Measurements from ENCODE around the gene KCNQ4. TPM values are rescaled to one million over a fixed set of nuclear protein-coding genes. Genes with fewer than 3 reads are reported as not detected.

Gene KCNQ4
- total RNA-seq, 2 donors from 2014 or later = 1.0 to 1.7 TPM

- H3K27me3 ChIP-seq = no peaks in the 10 kb centered on the region
- H3K27ac ChIP-seq = no peak overlapping the region
- no peaks in the 10 kb centered on the region for H3K36me3 ChIP-seq
- peaks cover 0 to 26% of the 10 kb centered on the region in 2 donors for H3K4me1 ChIP-seq
- TF ChIP-seq, protein P1, sequence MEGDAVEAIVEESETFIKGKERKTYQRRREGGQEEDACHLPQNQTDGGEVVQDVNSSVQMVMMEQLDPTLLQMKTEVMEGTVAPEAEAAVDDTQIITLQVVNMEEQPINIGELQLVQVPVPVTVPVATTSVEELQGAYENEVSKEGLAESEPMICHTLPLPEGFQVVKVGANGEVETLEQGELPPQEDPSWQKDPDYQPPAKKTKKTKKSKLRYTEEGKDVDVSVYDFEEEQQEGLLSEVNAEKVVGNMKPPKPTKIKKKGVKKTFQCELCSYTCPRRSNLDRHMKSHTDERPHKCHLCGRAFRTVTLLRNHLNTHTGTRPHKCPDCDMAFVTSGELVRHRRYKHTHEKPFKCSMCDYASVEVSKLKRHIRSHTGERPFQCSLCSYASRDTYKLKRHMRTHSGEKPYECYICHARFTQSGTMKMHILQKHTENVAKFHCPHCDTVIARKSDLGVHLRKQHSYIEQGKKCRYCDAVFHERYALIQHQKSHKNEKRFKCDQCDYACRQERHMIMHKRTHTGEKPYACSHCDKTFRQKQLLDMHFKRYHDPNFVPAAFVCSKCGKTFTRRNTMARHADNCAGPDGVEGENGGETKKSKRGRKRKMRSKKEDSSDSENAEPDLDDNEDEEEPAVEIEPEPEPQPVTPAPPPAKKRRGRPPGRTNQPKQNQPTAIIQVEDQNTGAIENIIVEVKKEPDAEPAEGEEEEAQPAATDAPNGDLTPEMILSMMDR (IDR thresholded peaks at IDR 0.05) = no peak
- no peaks in the 10 kb centered on the region for H3K9me3 ChIP-seq
- no peak overlapping the region for H3K4me3 ChIP-seq
- no peak for DNase-seq (ENCODE audit: low spot score)
These were observed 73.2 kb downstream of the KCNQ4 start for GRCh38 chr1:40856656-40857302.

DNA sequence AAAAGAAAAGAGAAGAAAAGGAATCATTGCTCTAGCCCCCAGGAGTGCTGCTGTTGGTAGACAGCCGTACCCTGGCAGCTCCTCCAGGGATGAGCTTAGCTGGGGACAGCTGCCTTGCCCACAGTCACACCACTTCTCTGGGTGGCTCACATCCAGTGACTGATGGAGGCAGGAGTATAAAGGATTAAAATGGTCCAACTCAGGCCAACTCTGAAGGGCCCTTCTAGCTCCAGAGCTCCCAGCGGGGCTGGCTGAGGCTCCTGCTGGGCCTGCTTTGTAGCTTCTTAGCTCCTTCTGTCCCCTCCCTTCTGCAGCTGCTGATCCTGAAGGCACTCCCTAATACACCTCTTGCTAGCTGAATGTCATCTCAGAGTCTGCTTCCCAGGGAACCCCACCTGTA, 74.2 kb downstream of the KCNQ4 start:
- H3K4me3 ChIP-seq = no peak overlapping the region
- no peaks in the 10 kb centered on the region for H3K27me3 ChIP-seq
- H3K9me3 ChIP-seq = no peaks in the 10 kb centered on the region
- DNase-seq (ENCODE audit: low spot score) = no peak
- H3K4me1 ChIP-seq = peaks cover 0 to 29% of the 10 kb centered on the region in 2 donors
- H3K36me3 ChIP-seq = no peaks in the 10 kb centered on the region
- TF ChIP-seq, protein P1 (IDR thresholded peaks at IDR 0.05) = no peak
- no peak overlapping the region for H3K27ac ChIP-seq

DNA sequence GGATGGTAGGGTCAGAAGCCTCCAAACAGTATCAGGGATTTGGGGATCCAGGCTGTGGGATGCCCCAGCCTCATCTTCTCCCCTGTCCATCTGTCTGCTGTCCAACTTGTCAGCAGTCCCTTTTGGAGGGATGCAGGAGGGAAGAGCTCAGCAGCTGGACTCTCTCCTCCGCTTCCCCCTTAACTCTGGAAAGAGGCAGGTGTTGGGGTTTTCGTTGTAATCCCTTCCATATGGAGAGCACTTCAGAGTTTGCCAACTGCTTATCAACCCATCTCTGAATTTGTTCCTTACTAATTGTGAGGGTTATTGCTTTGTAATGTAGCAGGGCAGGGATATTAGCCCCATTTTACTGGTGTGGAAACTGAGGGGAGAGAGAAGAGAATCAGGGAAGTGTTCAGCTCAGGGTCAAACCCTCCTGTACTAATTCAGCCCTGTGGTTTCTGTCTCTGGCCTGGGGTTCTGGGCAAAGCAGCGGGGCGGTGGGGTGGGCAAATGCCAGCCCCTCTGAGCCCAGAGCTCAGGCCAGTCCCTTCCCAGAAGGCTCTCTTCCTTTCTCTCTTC, 75.3 kb downstream of the KCNQ4 start:
- H3K27ac ChIP-seq = peak overlapping the region; percentile 84 to 91

DNA sequence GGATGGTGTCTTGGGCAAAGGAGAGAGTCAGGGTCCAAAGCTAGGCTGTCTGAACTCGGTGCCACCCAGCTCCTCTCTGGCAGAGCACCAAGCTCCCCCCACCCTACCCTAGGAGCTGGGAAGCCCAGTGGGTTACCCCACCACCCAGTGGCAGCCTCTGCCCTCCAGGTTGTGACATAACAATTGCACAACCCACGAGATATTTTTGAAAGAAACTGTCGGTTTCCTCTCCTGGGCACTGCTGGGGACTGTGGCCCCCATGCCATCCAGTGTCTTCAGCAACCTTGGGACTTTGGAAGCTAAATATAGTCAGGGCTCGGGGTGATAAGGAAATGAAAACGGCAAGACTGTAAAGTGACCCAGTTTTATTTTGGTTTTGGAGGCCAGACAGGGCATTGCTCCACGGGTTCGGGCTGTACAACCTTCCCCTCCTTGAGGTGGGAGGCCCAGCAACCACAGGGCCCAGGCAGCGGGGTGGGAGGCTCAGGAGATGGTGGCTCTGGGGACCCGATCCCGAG, 77.2 kb downstream of the KCNQ4 start:
- Histone ChIP-seq H3K27me3 (no peaks in the 10 kb centered on the region), H3K27ac (peak overlapping the region; percentile 84 to 91), H3K4me1 (peaks cover 0 to 41% of the 10 kb centered on the region in 2 donors), H3K4me3 (peak overlapping the region; percentile 58 to 81), H3K9me3 (no peaks in the 10 kb centered on the region), H3K36me3 (no peaks in the 10 kb centered on the region)
- TF ChIP-seq, protein P1 (IDR thresholded peaks at IDR 0.05) = no peak
- DNase-seq (ENCODE audit: low spot score) = no peak

More for the DNA sequence above, 75.3 kb downstream of the KCNQ4 start:
- Histone ChIP-seq H3K4me3 (no peak overlapping the region), H3K27me3 (no peaks in the 10 kb centered on the region), H3K4me1 (peaks cover 0 to 40% of the 10 kb centered on the region in 2 donors), H3K36me3 (no peaks in the 10 kb centered on the region), H3K9me3 (no peaks in the 10 kb centered on the region)
- TF ChIP-seq, protein P1 (IDR thresholded peaks at IDR 0.05) = no peak
- DNase-seq (ENCODE audit: low spot score) = no peak

DNA sequence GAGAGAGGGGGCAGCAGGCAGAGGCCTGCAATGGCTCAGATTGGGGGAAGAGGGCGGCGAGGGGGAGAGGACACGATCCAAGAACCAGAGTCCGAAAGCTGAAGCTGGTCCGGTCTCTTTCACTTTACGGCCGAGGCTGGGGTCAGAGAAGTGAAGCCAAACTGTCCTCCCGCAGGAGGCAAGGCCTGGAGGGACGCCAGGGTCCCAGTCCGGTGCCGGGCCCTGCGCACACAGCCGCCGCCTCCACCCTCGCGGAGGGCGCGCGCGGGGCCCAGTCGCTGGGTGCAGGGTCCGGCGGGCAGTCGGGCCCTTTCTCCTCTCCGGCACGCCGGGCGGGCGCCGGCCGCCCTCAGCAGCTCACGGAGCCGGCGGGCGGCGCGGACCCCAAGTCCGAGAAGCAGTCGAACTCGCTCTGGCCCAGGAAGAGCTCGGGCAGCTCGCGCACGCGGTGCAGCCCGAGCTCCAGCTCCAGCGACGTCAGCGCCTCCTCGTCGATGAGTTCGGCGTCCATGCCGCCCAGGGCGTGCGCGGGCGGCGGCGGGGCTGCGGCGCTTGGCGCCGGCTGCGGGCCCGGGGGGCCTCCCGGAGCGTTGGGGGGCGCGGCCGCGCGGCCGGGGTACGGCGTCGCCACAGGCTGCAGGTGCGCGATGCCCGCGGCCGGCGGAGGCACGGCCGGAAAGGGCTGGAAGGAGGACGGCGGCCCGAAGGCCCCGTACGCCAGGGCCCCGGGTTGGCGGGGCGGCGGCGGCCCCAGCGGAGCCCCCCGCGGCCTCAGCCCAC, 77.8 kb downstream of the KCNQ4 start:
- Histone ChIP-seq H3K9me3 (no peaks in the 10 kb centered on the region), H3K4me1 (peaks cover 0 to 41% of the 10 kb centered on the region in 2 donors), H3K4me3 (peak overlapping the region; percentile 58 to 81), H3K27me3 (no peaks in the 10 kb centered on the region), H3K27ac (peak overlapping the region; percentile 85 to 91), H3K36me3 (no peaks in the 10 kb centered on the region)
- no peak for DNase-seq (ENCODE audit: low spot score)
- TF ChIP-seq, protein P1 (IDR thresholded peaks at IDR 0.05) = no peak
